Retinal pigment epithelial cell (primary cell): Measurements from ENCODE around the gene PFKFB4.

Experiments used
- DNase-seq: peaks from one replicate; pipeline ENCODE4 v3.0.0-alpha.2; 2010; ENCODE audit warnings: low read depth
- H3K4me3 ChIP-seq: 2 replicates; pipeline ENCODE4 v1.5.1; 2011; ENCODE audit warnings: mild to moderate bottlenecking, low read length, control low read depth, moderate library complexity
- CTCF ChIP-seq: conservative IDR thresholded peaks from 2 replicates; pipeline ENCODE4 v1.5.1; 2011; ENCODE audit warnings: low read depth, low read length, control low read depth, inconsistent platforms

PFKFB4 gene

GRCh38 chr3:48514431-48515227 is 42.0 kb downstream of the PFKFB4 start:
- no peak for TF ChIP-seq CTCF
- no peak for DNase-seq
- no peak overlapping the region for H3K4me3 ChIP-seq

DNA sequence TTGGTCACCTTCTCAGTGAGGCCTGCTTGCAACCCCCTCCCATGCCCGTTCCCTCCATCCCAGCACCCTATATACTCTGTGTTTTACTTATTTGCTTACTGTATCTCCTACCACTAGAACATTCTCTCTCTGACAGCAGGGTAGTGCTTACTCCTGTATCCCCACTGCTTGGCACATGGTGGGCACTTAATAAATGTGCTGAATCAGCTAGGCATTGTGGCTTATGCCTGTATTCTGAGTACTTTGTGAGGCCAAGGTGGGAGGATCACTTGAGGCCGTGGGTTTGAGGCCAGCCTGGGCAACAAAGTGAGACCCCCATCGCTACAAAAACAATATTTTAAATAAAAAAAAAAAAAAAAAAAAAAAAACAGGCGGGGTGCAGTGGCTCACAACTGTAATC is 45.1 kb downstream of the PFKFB4 start:
- DNase-seq, result no peak
- no peak overlapping the region for H3K4me3 ChIP-seq
- no peak for TF ChIP-seq CTCF

DNA sequence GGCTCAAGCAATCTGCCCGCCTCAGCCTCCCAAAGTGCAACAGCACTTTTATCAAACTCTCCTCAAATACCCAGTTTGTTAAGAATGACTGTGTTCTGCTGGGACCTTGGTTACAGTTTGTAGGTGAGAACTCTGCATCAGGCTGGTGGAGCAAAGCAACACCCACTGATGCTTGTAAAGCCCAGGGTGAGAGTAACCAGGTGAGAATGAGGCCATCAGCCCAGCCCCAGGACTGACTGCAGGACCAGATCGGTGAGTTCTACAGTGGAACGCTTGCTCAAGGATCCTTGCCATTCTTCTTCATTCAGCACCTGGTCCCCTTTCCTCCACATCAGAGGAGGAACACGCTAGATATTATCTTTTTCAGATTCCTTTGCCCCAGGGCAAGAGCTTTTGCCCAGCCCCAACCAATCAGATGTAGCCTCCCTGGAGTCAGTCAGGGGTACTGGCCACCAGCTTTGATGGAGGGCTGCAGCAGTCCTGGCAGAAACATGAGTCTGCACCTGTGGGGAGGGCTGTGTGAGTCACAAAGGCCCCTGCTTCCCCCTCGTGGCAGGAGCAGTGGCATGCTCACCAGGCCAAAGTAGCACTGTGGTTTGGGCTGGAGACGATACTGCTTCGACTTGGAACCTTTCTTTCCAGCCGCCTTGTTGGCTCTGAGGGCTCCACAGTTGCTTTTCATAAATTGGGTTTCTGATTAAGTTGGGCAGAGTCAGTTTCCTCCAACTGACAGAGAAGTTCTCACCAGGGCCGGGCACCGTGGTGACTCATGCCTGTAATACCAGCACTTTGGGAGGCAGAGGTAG is 49.1 kb downstream of the PFKFB4 start:
- H3K4me3 ChIP-seq, result no peak overlapping the region
- peak; percentile 68 for DNase-seq
- peak; percentile 78 for TF ChIP-seq CTCF

DNA sequence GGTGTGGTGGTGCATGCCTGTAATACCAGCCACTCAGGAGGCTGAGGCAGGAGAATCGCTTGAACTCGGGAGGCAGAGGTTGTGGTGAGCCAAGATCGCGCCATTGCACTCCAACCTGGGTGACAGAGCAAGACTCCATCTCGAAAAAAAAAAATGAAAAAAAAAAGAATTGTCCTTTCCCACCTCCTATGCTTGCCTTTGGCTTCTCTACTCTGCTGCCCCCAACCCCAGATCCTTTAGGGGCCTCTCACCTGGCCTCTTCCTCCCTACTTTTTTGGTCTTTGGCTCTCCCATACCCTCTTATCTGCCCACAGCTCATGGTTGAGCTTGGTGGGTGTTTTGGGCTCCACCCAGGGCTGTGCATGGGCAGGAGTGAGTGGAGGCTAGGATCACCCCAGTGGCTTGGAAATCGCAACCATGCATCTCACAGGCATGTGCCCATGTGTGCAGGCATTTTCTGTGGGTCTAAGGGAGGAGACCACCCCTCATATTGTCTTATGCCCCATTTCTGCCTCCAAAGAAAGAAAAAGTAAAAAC is 50.6 kb downstream of the PFKFB4 start:
- H3K4me3 ChIP-seq, result no peak overlapping the region
- no peak for TF ChIP-seq CTCF
- DNase-seq, result no peak

DNA sequence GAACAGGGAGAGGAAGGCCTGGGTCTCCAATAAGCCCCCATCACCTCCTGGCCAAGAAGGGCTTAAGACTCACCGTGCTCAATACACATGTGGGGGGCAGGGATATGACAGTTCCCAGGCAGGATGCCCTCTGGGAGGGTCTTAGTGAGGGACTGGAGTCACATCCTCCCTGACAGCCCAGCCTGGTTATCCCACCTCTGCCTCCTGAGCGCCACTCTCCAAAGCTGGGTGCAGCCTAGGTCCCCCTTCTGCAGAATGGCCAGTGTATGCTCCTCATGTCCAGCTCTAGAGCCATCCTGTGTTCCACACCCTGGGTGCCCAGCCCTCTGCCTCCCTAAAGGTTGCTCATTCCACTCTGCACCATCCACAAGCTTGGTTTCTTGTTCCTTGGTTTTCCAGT is 51.5 kb downstream of the PFKFB4 start:
- DNase-seq, result no peak
- H3K4me3 ChIP-seq, result no peak overlapping the region
- TF ChIP-seq CTCF, result no peak

GRCh38 chr3:48504051-48504946 is 52.3 kb downstream of the PFKFB4 start, which contains the start of gene SHISA5:
SHISA5 (minus strand) TSS chr3:48504174; CDS start chr3:48504094, 80 bp downstream.
- H3K4me3 ChIP-seq, result peak within 1 kb of the TSS; percentile 75
- no peak for TF ChIP-seq CTCF
- no peak for DNase-seq
